BLaER1 treated with 17β-estradiol and CSF1 and Interleukin-3, amounts not matched to agents 10 nM and 100 nM (cell line): ENCODE data around the gene TRMT11.

Experiments
- H3K27ac ChIP-seq, 11 experiments: shearing (Covaris generic); formaldehyde crosslinking; 2 replicates each; pipeline ENCODE4 v1.8.1; 2022
- H3K27me3 ChIP-seq, 11 experiments: shearing (Covaris generic); formaldehyde crosslinking; 2 replicates each; pipeline ENCODE4 v1.8.1; 2022
- H3K36me3 ChIP-seq, 11 experiments: shearing (Covaris generic); formaldehyde crosslinking; 2 replicates each; pipeline ENCODE4 v1.8.1; 2022
- H3K4me1 ChIP-seq, 10 experiments: shearing (Covaris generic); formaldehyde crosslinking; 2 replicates each; pipeline ENCODE4 v1.8.1; 2022
- H3K4me2 ChIP-seq, 11 experiments: shearing (Covaris generic); formaldehyde crosslinking; 2 replicates each; pipeline ENCODE4 v1.8.1; 2022
- H3K4me3 ChIP-seq, 10 experiments: shearing (Covaris generic); formaldehyde crosslinking; 2 replicates each; pipeline ENCODE4 v1.8.1; 2022
- H3K9ac ChIP-seq, 11 experiments: shearing (Covaris generic); formaldehyde crosslinking; 2 replicates each; pipeline ENCODE4 v1.8.1; 2022
- H3K9me3 ChIP-seq, 11 experiments: shearing (Covaris generic); formaldehyde crosslinking; replicated peaks in 1 of 11; 2 replicates each; pipeline ENCODE4 v1.8.1; 2022
- H4K20me1 ChIP-seq, 11 experiments: shearing (Covaris generic); formaldehyde crosslinking; 2 replicates each; pipeline ENCODE4 v1.8.1; 2022
- Cebpa-rat ChIP-seq, 11 experiments: shearing (Covaris generic); IDR thresholded peaks; 2 replicates each; pipeline ENCODE4 v1.8.1; 2022

Gene TRMT11

GRCh38 chr6:125991653-125992052 is 5.3 kb downstream of the TRMT11 start:
- no peak for TF ChIP-seq Cebpa-rat (IDR thresholded peaks at IDR 0.05)
- peaks cover 0 to 27% (median 4%) of the 10 kb centered on the region in 11 experiments; a peak in 6 of 22 replicates for H4K20me1 ChIP-seq
- no peaks in the 10 kb centered on the region for H3K27me3 ChIP-seq
- no peaks in the 10 kb centered on the region for H3K36me3 ChIP-seq
- H3K4me1 ChIP-seq = peaks cover 0 to 19% (median 7%) of the 10 kb centered on the region in 10 experiments; a peak in 11 of 20 replicates
- no peaks in the 10 kb centered on the region for H3K9me3 ChIP-seq
- H3K4me2 ChIP-seq = no peak overlapping the region
- H3K27ac ChIP-seq = no peak overlapping the region
- no peak overlapping the region for H3K4me3 ChIP-seq
- H3K9ac ChIP-seq = no peak overlapping the region

- Histone ChIP-seq H3K9me3 (no peaks in the 10 kb centered on the region), H3K4me3 (no peak overlapping the region), H3K36me3 (peaks cover 9 to 27% (median 16%) of the 10 kb centered on the region in 11 experiments; a peak in 19 of 22 replicates), H3K9ac (no peak overlapping the region), H3K27me3 (no peaks in the 10 kb centered on the region), H3K27ac (no peak overlapping the region), H4K20me1 (peaks cover 0 to 27% (median 4%) of the 10 kb centered on the region in 11 experiments; a peak in 6 of 22 replicates), H3K4me1 (no peaks in the 10 kb centered on the region), H3K4me2 (no peak overlapping the region)
- TF ChIP-seq Cebpa-rat (IDR thresholded peaks at IDR 0.05) = no peak
Measured at GRCh38 chr6:125994670-125995488, 8.5 kb downstream of the TRMT11 start.

- TF ChIP-seq Cebpa-rat (IDR thresholded peaks at IDR 0.05) = no peak
- H3K27ac ChIP-seq = no peak overlapping the region
- H3K9ac ChIP-seq = no peak overlapping the region
- H3K36me3 ChIP-seq = peaks cover 14 to 37% (median 24%) of the 10 kb centered on the region in 11 experiments; a peak in 19 of 22 replicates
- H3K27me3 ChIP-seq = no peaks in the 10 kb centered on the region
- H3K4me3 ChIP-seq = no peak overlapping the region
- H3K4me1 ChIP-seq = no peaks in the 10 kb centered on the region
- H3K9me3 ChIP-seq = no peaks in the 10 kb centered on the region
- H3K4me2 ChIP-seq = no peak overlapping the region
- H4K20me1 ChIP-seq = peaks cover 0 to 27% (median 4%) of the 10 kb centered on the region in 11 experiments; a peak in 6 of 22 replicates
Measured at GRCh38 chr6:125995972-125996580, 9.7 kb downstream of the TRMT11 start.

GRCh38 chr6:126002755-126003679 is 16.7 kb downstream of the TRMT11 start:
- Histone ChIP-seq H3K4me2 (no peak overlapping the region), H4K20me1 (no peaks in the 10 kb centered on the region), H3K36me3 (peaks cover 18 to 86% (median 26%) of the 10 kb centered on the region in 11 experiments; a peak in 20 of 22 replicates), H3K27ac (no peak overlapping the region), H3K9ac (no peak overlapping the region), H3K9me3 (no peaks in the 10 kb centered on the region), H3K4me1 (no peaks in the 10 kb centered on the region), H3K27me3 (no peaks in the 10 kb centered on the region), H3K4me3 (no peak overlapping the region)
- TF ChIP-seq Cebpa-rat (IDR thresholded peaks at IDR 0.05) = no peak

GRCh38 chr6:126007800-126008199 is 21.5 kb downstream of the TRMT11 start:
- no peaks in the 10 kb centered on the region for H4K20me1 ChIP-seq
- H3K4me3 ChIP-seq = no peak overlapping the region
- H3K27me3 ChIP-seq = no peaks in the 10 kb centered on the region
- H3K36me3 ChIP-seq = peaks cover 22 to 84% (median 44%) of the 10 kb centered on the region in 11 experiments
- no peaks in the 10 kb centered on the region for H3K4me1 ChIP-seq
- no peak overlapping the region for H3K27ac ChIP-seq
- TF ChIP-seq Cebpa-rat (IDR thresholded peaks at IDR 0.05) = no peak
- no peaks in the 10 kb centered on the region for H3K9me3 ChIP-seq
- no peak overlapping the region for H3K4me2 ChIP-seq
- H3K9ac ChIP-seq = no peak overlapping the region

- peaks cover 39 to 87% (median 62%) of the 10 kb centered on the region in 11 experiments for H3K36me3 ChIP-seq
Measured at GRCh38 chr6:126010040-126010439, 23.7 kb downstream of the TRMT11 start.

GRCh38 chr6:126015863-126016262 is 29.5 kb downstream of the TRMT11 start:
- H3K4me3 ChIP-seq = no peak overlapping the region
- H3K36me3 ChIP-seq = peaks cover 37 to 93% (median 66%) of the 10 kb centered on the region in 11 experiments
- H3K4me1 ChIP-seq = no peaks in the 10 kb centered on the region
- H3K9me3 ChIP-seq = no peaks in the 10 kb centered on the region
- no peaks in the 10 kb centered on the region for H3K27me3 ChIP-seq
- H3K4me2 ChIP-seq = no peak overlapping the region
- no peaks in the 10 kb centered on the region; a peak in 1 of 22 replicates for H4K20me1 ChIP-seq
- no peak overlapping the region for H3K27ac ChIP-seq
- no peak overlapping the region for H3K9ac ChIP-seq
- no peak for TF ChIP-seq Cebpa-rat (IDR thresholded peaks at IDR 0.05)

More at GRCh38 chr6:126010040-126010439, 23.7 kb downstream of the TRMT11 start:
- H3K9me3 ChIP-seq = no peaks in the 10 kb centered on the region
- H3K4me2 ChIP-seq = no peak overlapping the region
- no peak overlapping the region for H3K4me3 ChIP-seq
- H3K27ac ChIP-seq = no peak overlapping the region
- no peaks in the 10 kb centered on the region for H3K4me1 ChIP-seq
- H4K20me1 ChIP-seq = no peaks in the 10 kb centered on the region
- H3K27me3 ChIP-seq = no peaks in the 10 kb centered on the region
- no peak overlapping the region for H3K9ac ChIP-seq
- TF ChIP-seq Cebpa-rat (IDR thresholded peaks at IDR 0.05) = no peak

GRCh38 chr6:126016591-126016990 is 30.3 kb downstream of the TRMT11 start:
- Histone ChIP-seq H3K4me1 (no peaks in the 10 kb centered on the region), H3K27me3 (no peaks in the 10 kb centered on the region), H3K9me3 (no peaks in the 10 kb centered on the region), H3K9ac (no peak overlapping the region), H4K20me1 (no peaks in the 10 kb centered on the region; a peak in 1 of 22 replicates), H3K4me3 (no peak overlapping the region), H3K36me3 (peaks cover 40 to 93% (median 68%) of the 10 kb centered on the region in 11 experiments), H3K4me2 (no peak overlapping the region), H3K27ac (no peak overlapping the region)
- no peak for TF ChIP-seq Cebpa-rat (IDR thresholded peaks at IDR 0.05)

GRCh38 chr6:126017668-126018067 is 31.3 kb downstream of the TRMT11 start:
- Histone ChIP-seq H3K9me3 (no peaks in the 10 kb centered on the region), H3K27ac (no peak overlapping the region), H4K20me1 (no peaks in the 10 kb centered on the region; a peak in 1 of 22 replicates), H3K4me2 (no peak overlapping the region), H3K36me3 (peaks cover 38 to 93% (median 66%) of the 10 kb centered on the region in 11 experiments), H3K9ac (no peak overlapping the region), H3K4me1 (no peaks in the 10 kb centered on the region), H3K4me3 (no peak overlapping the region), H3K27me3 (no peaks in the 10 kb centered on the region)
- TF ChIP-seq Cebpa-rat (IDR thresholded peaks at IDR 0.05) = no peak
